Muscle of back (tissue), 11 donors: ENCODE results near the gene GSE1. TPM values are rescaled to one million over a fixed set of nuclear protein-coding genes. Genes with fewer than 3 reads are reported as not detected.

Experiments
- DNase-seq, 3 donors: peaks; one replicate each; pipeline versions ENCODE4 v3.0.0 to v3.0.0-alpha.2; 2013
- polyA plus RNA-seq, 10 donors: library from polyadenylated mRNA; unstranded; fragments of 120-200 nt; gene quantifications; one replicate each; pipeline ENCODE4 v1.2.1, GENCODE V29; 2013; ENCODE audit not compliant: insufficient read length in 10 of 10

The GSE1 gene
- polyA plus RNA-seq, 10 donors = 40.0 to 55.2 (median 46.3) TPM

DNA sequence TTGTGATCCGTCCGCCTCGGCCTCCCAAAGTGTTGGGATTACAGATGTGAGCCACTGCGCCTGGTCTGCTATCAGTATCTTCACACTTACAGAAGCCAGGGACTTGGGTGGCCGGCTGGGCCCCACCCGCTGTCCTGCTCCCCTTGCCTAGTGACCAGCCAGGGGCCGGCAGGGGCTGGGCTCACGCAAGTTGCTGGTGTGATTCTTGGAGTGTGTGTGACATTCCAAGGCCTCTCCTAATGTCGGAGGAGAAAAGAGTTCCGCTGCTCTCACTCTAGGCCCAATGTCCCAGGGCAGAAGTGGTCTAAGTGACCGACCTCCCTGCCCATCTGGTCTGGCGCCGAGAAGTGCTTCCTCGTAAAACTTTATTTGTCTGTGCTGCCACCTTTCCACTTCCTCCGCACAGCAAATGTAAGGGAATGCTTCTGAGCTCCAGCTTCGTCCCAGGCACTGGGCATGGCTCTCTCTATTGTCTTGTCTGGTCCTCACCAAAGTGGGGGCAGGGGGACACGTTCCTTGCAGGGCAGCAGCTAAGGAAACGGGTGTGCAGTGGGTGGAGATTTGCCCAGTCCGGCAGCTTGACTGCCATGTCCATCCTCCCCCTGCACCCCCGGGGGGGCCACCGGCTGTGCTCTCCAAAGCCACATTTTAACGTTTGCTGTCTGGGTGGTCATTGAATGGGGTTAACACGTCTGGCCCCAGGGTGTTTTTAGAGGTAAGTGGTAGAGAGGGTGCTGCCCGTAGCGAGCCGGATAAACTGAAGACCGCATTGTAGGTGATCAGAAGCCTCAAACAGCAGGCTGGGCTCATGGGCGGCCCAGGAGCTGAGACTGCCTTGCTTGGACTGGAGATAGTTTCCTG lies 7.8 kb upstream of the GSE1 start:
- no peak for DNase-seq

- DNase-seq = no peak
These were observed 6.9 kb upstream of the GSE1 start for GRCh38 chr16:85605912-85606841.

DNA sequence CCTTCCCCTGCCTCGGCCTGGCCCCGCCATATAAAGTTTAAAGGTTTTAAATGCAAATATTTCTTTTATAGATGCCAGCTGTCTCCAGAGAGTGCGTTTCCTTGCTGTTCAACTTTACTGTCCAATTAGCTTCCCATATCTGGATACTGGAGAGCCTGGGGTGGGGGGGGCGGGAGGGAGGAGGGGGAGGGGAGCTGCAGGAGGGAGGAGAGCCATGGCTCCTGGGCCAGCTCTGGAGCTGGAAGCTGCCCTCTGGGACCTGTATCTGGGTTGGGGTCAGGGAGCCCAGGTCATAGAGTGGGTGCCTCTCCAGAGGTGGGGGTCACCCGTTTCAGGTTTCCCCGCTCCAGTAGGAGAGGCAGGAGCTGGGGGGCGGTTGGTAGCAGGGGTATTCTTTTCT lies 6.2 kb upstream of the GSE1 start:
- DNase-seq = no peak

DNA sequence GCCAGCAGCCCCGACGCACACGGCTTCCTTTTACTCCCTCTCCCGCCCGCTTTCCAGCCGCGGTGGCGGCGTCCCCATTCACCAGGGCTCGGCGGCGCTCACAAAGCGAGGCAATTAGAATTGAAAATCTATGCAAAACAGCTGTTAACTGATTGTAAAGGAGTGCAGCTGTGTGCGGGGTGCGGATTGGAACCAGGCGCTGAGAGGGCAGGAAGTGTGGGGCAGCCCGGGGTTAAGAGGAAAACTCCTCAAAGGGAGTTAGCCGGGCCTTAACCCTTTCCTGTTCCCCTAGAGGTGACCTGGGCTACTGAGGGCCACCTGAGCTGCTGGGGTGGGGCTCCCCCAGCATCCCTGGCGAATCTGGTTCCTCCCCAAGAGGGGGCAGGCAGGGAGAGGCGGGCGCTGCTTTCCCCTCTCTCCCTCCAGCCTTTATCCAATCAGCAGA lies 5.8 kb upstream of the GSE1 start:
- DNase-seq = peak in 1 of 3 donors; percentile 55

- no peak for DNase-seq
These were observed 5.2 kb upstream of the GSE1 start for GRCh38 chr16:85607796-85608514.

GRCh38 chr16:85608515-85608885 lies 4.6 kb upstream of the GSE1 start:
- DNase-seq = no peak

DNA sequence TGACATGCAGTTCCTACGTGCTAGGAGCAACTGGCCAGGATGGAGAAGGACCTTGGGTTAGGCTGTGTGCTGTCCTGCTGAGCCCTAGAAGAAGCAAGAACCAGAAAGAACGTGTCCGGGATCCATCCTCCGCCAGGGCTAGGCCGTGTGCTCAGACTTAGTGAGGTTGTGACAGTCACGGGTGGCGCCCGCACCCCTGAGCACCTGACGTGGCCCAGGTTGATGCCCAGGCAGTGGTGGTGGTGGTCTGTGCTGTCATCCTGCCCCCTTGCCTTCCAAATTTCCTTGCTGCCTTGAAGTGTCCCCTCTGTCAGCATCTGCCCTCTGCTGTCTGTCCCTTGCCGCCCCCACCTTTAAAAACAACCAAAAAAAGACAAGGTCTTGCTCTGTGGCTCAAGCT lies 4.2 kb upstream of the GSE1 start:
- no peak for DNase-seq

- DNase-seq = no peak
These were observed 3.6 kb upstream of the GSE1 start for GRCh38 chr16:85609539-85609938.

GRCh38 chr16:85610059-85610445 lies 3.1 kb upstream of the GSE1 start:
- DNase-seq = no peak

DNA sequence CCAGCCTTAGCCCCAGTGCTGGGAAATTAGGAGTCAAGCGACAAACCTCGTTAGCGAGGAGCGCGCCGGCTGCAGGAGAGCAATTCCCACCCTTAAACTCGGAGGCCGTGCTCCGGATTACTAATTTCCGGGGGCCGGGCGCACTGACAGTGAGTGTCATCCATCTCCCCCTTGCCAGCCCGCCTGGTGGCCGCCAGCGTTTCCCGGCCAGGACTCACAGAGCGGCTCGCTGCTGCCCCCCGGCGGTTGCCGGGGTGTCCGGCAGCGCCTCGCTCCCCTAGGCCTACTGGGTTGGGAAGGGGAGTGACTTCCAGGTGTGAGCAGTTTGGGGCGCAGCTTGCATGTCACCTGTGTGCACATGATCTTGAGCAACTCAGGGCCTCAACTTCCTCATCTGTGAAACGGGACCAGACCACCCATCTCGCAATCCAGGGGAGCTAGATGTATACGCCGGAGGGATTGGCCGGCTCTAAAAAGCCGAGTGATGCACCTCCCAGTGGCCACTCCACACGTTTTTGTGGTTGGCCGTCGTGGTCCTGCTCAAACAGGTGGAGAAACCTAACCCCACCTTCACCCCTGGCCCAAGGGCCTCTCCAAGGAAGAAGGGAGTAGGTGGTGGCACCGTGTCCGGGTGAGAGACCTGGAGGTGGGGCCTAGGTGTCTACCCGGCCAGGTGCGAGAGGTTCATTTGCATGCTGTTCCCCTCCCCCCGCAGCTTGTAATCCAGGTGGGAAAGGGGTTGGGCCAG lies 2.5 kb upstream of the GSE1 start:
- DNase-seq = peak; percentile 88 to 93 (median 88)

DNA sequence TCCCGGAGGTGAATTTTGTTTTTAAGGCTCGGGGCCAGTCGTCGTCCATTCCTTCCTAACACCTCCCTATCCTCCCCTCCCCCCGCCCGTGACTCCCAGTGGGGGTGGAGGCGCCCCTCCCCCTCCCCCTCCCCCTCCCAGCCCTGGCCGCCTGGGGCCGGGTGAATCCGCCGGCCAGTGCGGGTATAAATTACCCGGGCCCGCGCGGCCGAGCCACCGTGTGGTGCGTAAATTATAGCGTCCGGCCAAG lies 2.0 kb upstream of the GSE1 start:
- no peak for DNase-seq

- DNase-seq = peak; percentile 80 to 89 (median 82)
These were observed 1.5 kb upstream of the GSE1 start for GRCh38 chr16:85611444-85612190.

DNA sequence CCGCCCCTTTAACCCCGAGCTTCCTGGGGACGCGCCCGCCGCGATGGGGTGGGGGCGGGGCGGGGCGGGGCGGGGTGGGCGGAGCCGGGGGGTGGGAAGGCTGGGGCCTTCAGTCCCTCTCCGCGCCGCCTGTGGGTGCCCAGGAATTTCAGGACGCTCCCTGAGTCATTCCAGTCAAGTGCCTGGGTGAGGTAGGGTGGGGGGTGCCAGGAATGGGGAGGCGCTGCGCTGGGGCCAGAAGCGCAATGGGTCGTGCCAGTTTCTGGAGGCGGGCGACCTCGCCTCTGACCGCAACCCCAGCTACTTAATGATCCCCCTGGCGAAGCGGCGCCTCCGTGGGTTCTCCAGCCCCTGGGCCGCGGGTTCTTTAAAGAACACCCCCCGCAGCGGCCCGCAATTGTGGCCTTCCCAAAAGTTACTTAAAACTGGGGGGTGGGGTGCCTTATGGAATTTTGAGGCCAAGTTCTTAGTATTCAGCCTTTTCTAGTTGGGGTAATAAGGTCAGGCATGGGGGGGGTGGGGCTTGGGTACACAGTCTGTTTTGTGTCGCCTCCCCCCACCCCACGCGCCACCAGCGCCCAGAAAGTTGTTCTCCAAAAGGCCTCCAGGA lies 826 bp upstream of the GSE1 start:
- DNase-seq = peak in 2 of 3 donors; percentile 60 to 85

- DNase-seq = peak in 1 of 3 donors; percentile 69
These were observed 649 bp downstream of the GSE1 start for GRCh38 chr16:85613604-85614337.

DNA sequence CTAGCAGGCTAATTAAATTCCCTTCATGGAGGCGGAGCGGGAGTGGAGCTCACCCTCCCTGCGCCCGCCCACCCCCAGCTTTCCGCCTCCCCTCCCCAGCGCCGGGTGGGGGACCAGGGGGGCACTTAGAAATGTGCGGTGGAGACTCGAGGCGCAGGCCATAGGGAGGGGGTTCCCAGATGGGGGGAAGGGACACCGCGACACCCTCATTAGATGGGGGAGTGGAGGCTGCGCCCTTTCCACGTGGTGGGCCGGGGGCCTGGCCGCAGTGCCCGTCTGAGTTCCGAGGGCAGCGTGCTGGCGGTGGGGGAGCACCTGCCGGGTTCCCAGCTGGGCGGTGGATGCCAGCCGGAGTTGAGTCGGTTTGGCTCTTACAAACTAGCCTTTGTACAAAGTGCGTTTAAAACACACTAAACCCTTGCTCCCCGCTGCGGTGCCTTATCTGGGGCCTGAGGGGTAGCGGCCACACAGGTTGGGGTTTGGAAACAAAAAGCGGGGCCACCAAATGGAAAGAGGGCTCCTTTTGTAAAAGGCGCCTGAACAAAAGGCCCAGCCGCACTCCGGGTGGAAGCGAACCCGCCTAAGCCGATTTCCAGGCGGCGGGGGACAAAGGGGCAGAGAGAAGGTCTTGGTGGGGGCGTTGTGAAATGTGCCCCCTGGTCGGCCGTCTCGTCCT lies 1.4 kb downstream of the GSE1 start:
- no peak for DNase-seq

- no peak for DNase-seq
These were observed 2.1 kb downstream of the GSE1 start for GRCh38 chr16:85615014-85615851.

DNA sequence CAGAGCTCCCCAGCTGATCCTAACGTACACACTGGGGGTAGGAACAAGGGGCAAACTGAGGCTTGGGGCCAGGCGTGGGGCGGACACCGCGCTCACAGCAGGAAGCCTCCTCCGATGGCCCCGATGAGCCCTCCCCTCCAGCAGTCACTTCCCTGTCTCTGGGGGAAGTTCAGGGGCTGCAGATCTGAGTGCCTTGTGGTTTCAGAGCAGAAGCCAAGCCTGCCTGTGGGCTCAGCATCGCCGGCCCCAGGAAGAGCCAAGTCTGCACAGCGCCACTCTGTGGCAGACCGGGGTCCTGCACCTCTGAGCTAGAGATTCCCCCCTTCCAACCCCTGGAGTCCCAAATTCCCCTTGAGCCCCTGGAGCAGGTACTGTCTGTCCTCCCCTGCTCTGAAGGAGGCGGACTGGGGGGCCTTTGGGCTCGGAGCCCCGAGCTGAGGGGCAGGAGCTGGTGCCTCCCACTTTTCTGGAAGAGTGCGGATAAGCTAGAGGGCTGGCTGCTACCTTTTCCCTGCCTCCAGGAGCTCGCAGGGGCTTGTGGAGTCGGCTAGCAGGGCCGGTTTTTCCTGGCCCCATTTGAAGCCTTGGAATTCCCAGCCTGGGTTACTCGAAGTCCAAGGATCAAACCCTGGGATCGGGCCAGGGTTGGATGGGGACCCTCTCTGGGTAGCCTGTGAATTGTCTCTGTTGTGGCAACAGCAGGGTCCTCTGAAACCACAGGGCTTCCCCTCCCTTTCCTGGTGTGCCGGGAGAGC lies 2.9 kb downstream of the GSE1 start:
- DNase-seq = peak; percentile 70 to 86 (median 80)
